ENCODE measurements around the gene CADPS2. TPM values are rescaled to one million over a fixed set of nuclear protein-coding genes. Genes with fewer than 3 reads are reported as not detected.
A peak's percentile ranks its signal among the peaks of the same experiment; 100 is the strongest.

Gene CADPS2
- total and polyA plus RNA-seq, 4 donors, result 5.6 to 41.1 (median 11.0) TPM

DNA sequence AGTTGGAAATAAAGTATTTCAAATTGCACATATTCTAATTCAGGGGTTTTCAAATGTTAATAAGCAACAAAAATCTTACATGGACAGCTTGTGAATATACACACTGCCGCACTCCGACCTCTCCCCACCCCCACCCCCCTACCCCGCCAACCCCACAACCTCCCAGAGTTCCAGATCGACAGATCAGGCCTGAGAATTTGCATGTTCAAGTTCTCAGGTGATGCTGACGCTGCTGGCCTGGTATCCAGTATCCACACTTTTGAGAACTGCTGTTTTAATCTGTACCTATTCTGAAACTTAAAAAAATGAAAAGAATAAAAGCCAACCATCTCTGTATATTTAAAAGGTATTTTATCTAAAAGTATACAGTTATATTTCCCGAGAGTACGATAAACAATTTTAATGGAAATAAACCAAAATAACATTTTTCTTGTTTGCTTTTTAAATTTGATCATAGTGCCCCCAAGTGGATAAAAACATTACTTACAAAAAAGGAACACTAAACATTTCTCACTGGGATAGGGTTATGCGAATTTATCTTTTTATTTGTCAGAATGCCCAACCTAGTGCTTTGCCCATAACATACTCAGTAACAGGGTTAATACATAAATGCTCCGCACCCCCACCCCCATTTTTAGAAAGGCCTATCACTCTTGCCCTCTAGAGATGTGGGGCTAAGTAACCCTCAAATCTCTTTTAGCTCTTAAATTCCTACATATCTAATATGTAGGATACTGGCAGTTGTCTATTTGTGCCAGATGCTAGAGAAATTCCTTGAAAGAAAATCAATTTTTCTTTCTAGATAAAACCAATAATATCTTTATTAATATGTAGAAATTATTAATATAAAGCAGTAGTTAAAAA, 353.6 kb downstream of the CADPS2 start:
- no peaks in the 10 kb centered on the region for H3K36me3 ChIP-seq (ENCODE audit: control insufficient read depth in 4 of 4, insufficient read depth in 3 of 4, low read depth in 1 of 4, low read length in 3 of 4)
- H3K9me3 ChIP-seq (ENCODE audit: control insufficient read depth in 4 of 4, low read length in 3 of 4), result no peaks in the 10 kb centered on the region
- H3K4me1 ChIP-seq (ENCODE audit: control insufficient read depth in 4 of 4, insufficient read depth in 4 of 4, low read length in 3 of 4), result no peaks in the 10 kb centered on the region
- H3K4me3 ChIP-seq (ENCODE audit: low read depth in 1 of 3, low read length in 3 of 3), result no peak overlapping the region
- no peak for DNase-seq (ENCODE audit: low spot score)
- H3K9ac ChIP-seq (ENCODE audit: low read depth in 1 of 2, low read length in 2 of 2), result no peak overlapping the region
- 36% methylated on average over 9 of the region's 9 CpGs for WGBS
- TF ChIP-seq EGR1 (IDR thresholded peaks at IDR 0.05; ENCODE audit: low read depth in 2 of 2), result no peak
- TF ChIP-seq HNF4A (conservative IDR thresholded peaks at IDR 0.05), result no peak
- TF ChIP-seq TAF1 (conservative IDR thresholded peaks at IDR 0.05), result no peak
- TF ChIP-seq SP1 (IDR thresholded peaks at IDR 0.05), result no peak
- TF ChIP-seq NR2F2 (IDR thresholded peaks at IDR 0.05), result no peak
- no peak for TF ChIP-seq FOXA1 (IDR thresholded peaks at IDR 0.05)
- TF ChIP-seq YY1 (IDR thresholded peaks at IDR 0.05), result no peak
- TF ChIP-seq CTCF (IDR thresholded peaks at IDR 0.05; ENCODE audit: low read depth, low read length, missing input control), result peak; percentile 30
- TF ChIP-seq RXRA (IDR thresholded peaks at IDR 0.05), result no peak
- TF ChIP-seq, protein P1, sequence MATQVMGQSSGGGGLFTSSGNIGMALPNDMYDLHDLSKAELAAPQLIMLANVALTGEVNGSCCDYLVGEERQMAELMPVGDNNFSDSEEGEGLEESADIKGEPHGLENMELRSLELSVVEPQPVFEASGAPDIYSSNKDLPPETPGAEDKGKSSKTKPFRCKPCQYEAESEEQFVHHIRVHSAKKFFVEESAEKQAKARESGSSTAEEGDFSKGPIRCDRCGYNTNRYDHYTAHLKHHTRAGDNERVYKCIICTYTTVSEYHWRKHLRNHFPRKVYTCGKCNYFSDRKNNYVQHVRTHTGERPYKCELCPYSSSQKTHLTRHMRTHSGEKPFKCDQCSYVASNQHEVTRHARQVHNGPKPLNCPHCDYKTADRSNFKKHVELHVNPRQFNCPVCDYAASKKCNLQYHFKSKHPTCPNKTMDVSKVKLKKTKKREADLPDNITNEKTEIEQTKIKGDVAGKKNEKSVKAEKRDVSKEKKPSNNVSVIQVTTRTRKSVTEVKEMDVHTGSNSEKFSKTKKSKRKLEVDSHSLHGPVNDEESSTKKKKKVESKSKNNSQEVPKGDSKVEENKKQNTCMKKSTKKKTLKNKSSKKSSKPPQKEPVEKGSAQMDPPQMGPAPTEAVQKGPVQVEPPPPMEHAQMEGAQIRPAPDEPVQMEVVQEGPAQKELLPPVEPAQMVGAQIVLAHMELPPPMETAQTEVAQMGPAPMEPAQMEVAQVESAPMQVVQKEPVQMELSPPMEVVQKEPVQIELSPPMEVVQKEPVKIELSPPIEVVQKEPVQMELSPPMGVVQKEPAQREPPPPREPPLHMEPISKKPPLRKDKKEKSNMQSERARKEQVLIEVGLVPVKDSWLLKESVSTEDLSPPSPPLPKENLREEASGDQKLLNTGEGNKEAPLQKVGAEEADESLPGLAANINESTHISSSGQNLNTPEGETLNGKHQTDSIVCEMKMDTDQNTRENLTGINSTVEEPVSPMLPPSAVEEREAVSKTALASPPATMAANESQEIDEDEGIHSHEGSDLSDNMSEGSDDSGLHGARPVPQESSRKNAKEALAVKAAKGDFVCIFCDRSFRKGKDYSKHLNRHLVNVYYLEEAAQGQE (IDR thresholded peaks at IDR 0.05), result no peak
- TF ChIP-seq FOXA2 (IDR thresholded peaks at IDR 0.05), result no peak
- no peak for TF ChIP-seq ZBTB33 (IDR thresholded peaks at IDR 0.05)
- no peak for TF ChIP-seq MAX (IDR thresholded peaks at IDR 0.05)
- TF ChIP-seq RAD21 (IDR thresholded peaks at IDR 0.05), result peak; percentile 54 to 69
- no peak for TF ChIP-seq GABPA (IDR thresholded peaks at IDR 0.05 in 1 of 2, conservative IDR thresholded peaks at IDR 0.05 in 1 of 2)
- H3K27ac ChIP-seq (ENCODE audit: low read depth in 1 of 2, low read length in 2 of 2), result no peak overlapping the region
- H3K27me3 ChIP-seq (ENCODE audit: control insufficient read depth in 4 of 4, insufficient read depth in 4 of 4, low read length in 3 of 4), result no peaks in the 10 kb centered on the region

Data from liver (tissue), 9 donors.